Stimulated activated CD4-positive, alpha-beta T cell treated with anti-CD3 and anti-CD28 coated beads, Interleukin-4, amount 100 ng/mL, for 24 hours (primary cell): ENCODE results near the gene MAVS.
"Not testable (repeated sequence)": the region's sequence is repeated elsewhere in the genome, so short reads cannot be mapped to it uniquely, and the experiment has no call there.

Experiments
- DNase-seq: peaks from one replicate; pipeline ENCODE4 v3.0.0-alpha.2; 2020

MAVS gene

GRCh38 chr20:3889489-3890397, 43.1 kb downstream of the MAVS start:
- peak; percentile 46 for DNase-seq

DNA sequence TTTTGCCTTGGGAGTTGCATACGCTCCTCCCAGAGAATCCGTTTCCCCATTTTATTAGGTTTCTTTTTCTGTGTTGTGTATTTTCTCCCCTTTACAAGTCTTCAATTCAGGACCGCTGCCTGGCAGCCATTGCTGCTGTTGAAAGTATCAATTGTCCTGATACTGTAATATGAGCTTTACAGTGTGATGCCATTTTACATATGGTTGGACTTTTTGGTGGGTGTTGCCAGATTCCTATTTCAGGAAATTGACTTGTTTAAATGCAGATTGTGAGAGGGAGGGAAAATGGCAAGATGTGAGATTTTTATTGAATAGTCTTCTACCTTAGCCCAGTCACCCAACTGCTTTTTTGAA, 43.7 kb downstream of the MAVS start:
- DNase-seq, result no peak

DNA sequence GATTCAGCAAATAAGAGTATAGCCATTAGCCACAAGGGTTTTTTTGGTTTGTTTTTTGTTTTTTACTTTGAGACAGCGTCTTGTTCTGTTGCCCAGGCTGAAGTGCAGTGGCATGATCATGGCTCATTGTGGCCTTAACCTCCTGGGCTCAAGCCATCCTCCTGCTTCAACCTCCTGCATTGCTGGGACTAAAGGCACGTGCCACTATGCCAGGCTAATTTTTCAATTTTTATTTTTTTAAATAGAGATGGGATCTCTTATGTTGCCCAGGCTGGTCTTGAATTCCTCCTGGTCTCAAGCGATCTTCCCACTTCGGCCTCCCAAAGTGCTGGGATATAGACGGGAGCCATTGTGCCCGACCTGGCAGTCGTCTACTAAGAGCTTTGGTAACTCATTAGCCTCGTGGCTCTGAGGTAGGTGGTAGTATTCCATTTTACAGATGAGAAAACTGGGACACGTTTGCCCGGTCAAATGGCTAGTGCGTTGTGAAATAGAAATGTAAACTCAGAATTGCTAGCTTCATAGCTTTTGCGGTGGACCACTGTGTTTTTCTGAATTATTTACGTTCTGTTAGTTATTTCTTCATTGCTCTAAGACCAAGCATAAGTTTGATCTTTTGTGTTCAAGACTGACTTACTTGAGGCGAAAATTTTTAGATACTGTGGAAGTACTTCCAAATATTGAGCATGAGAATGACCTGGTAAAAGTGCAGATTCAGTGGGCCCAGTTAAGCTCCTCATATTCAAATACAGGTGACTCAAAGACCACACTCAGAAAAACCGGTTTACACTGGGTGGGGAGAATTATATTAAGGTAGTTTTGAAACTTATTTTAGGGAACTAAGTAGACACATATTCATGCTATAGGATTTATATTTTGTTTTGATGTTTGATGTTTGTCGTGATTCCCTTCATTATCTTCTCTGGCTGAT, 44.6 kb downstream of the MAVS start:
- DNase-seq, result no peak

DNA sequence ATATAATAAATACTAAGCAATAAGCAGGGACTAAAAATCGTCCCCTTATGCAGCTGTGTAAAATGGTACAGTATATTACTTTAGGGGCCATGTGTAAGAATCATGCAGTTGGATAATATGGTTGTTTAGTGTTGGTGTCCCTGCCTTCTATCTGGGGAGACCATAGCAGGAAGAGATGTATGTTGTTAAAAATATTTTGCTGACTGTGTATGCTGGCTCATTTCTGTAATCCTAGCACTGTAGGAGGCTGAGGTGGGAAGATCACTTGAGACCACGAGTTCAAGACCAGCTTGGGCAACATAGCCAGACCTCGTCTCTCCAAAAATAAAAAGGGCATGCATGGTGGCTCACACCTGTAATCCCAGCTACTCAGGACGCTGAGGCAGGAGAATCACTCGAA, 48.2 kb downstream of the MAVS start:
- DNase-seq, result no peak

- no peak for DNase-seq
These were observed 49.7 kb downstream of the MAVS start for GRCh38 chr20:3896302-3896701.

DNA sequence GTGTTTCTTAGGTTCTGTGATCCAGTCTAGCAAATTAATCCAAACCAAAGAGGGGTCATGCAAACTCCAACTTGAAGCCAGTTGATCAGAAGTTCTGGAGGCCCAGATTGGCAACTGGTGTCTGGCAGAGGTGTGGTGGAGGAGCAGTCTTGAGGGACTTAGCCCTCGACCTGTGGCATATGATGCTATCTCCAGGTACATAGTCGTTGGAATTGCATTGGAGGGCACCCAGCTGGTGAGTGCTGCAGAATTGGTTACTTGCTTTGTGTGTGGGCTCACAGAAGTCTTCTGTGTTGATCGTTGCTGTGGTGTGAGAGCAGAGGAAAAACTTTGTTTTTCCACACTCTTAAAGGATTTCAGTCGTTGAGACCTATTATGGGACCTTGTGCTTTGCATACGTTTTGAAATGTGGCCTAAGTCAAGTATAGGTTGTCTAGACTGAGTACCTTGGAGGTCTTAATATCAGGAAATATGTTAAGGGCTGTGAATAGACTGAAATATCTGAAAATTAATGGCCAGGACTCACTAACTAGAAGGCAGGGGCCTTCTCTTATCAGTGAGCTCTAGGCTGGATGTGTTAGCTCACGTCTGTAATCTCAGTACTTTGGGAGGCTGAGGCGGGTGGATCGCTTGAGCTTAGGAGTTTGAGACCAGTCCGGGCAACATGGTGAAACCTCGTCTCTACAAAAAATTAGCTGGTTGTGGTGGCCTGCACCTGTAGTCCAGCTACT, 50.4 kb downstream of the MAVS start:
- no peak for DNase-seq

GRCh38 chr20:3898181-3898580, 51.5 kb downstream of the MAVS start:
- DNase-seq, result not testable (repeated sequence)

DNA sequence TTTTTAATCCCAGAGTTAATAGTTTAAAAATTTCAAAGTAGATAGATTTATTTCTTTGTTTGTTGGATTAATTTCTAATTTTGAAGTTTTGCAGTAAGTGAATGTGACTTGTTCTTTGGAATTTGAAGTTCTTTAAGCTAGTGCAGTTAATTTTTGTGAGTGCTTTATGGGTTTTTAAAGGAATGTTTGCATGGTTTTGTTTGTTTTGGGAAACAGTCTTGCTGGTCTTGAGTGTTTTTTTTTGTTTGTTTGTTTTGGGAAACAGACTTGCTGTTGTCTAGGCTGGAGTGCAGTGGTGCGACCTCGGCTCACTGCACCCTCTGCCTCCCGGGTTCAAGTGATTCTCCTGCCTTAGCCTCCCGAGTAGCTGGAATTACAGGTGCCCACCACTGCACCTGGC, 52.0 kb downstream of the MAVS start:
- no peak for DNase-seq

DNA sequence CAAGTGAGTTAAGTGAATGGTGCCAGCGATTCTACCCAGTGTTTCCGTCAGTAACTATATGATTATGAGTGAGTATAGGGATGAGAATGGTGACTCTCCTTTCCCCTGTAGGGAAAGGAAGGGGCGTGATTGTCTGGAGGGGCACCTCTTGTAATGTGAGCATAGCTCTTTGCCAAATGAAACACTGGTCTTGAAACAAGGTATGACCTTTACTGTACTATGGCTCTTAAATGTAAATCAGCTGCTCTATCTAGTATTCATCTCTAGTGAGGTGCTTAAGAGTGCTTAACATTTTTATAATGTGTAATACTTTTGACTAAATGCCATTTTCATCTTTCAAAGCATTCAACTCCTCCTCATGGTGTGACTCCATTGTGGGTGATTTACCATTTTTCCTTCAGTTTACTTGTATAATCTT, 53.6 kb downstream of the MAVS start:
- DNase-seq, result no peak

DNA sequence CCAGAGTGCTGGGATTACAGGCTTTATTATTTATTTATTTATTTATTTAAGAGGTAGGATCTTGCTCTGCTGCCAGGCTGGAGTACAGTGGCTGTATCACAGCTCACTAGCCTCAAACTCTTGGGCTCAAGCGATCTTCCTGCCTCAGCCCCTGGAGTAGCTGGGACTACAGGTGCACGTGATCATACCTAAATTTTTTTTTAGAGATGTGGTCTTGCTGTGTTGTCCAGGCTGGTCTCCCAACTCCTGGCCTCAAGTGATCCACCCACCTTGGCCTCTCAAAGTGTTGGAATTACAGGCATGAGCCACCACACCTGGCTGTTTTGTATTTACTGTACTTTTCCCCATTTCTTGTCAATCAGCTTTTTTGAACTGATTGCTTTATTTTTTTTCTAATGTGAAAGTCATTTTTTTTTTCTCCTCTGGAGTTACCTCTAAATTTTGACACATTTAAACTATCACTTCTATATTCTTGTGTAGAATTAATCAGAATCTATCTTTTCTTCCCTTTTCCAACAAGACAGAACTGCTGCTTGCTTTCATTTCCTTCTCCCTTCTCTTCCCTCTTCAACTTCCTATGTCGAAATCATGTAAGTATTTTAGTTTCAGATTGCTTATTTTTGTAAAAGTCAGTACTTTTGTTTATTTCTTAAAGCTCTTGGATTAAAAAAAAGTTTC, 54.5 kb downstream of the MAVS start:
- no peak for DNase-seq

GRCh38 chr20:3901706-3902440, 55.2 kb downstream of the MAVS start:
- DNase-seq, result no peak

- no peak for DNase-seq
These were observed 55.8 kb downstream of the MAVS start for GRCh38 chr20:3902446-3902845.

DNA sequence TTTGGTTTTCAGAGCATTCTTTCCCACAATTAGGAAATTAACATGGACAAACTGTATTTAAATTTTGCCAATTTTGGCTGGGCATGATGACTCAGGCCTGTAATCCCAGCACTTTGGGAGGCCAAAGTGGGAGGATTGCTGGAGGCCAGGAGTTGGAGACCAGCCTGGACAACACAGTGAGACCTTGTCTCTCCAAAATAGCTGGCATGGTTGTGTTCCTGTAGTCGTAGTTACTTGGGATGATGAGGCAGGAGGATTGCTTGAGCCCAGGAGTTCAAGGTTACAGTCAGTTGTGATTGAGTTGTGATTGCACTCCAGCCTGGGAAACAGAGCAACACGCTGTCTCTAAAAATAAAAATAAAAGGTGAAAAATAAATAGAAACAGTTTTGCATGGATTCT, 57.6 kb downstream of the MAVS start:
- DNase-seq, result no peak

GRCh38 chr20:3904857-3905256, 58.2 kb downstream of the MAVS start:
- DNase-seq, result no peak

DNA sequence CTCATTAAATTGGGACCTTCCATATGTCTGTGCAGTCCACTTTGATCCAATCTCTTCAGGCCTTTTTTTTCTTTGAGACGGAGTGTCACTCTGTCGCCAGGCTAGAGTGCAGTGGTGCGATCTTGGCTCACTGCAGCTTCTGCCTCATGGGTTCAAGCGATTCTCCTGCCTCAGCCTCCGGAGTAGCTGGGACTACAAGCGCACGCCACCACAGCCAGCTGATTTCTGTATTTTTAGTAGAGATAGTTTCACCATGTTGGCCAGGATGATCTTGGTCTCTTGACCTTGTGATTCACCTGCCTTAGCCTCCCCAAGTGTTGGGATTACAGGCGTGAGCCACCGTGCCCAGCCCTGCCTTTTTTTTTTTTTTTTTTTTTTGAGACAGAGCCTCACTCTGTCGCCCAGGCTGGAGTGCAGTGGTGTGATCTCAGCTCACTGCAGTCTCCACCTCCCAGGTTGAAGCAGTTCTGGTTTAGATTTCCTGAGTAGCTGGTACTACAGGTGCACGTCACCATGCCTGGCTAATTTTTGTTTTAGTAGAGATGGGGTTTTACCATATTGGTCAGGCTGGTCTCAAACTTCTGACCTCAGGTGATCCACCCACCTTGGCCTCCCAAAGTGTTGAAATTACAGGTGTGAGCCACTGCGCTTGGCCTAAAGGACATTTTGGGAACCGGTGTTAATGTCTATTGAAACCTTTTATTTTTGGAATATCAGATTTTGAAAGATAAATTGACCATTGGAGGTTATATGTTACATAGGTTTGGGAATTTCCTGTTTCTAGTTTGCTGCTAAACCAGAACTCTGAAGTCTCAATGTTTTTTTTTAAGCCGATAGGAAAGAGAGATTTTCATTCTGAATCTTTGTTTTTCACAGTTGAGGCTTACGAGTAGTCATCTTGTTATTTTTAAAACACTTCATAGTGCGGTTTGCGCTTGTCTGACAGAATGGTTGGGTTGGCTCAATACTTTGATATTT, 60.4 kb downstream of the MAVS start:
- peak; percentile 53 for DNase-seq

- no peak for DNase-seq
These were observed 62.0 kb downstream of the MAVS start for GRCh38 chr20:3908667-3909066.

DNA sequence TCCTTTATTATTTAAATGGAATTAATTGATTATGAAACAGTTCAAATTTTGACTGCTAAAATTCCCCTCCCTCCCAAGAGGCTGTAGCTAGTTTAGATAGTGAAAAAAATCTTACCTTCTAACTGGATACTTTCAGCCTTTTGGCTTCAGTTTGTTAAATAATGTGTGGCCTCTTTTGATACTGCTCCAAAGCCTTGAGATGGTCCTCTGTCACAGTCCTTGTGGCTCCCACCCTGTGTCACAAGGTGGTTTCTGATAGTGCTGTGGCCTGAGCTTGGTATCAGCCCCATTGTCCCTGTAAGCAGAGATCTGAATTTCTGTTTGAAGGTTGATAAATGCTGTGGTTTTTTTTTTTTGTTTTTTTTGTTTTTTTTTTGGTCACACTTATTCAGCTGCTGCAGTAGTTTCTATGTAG, 63.3 kb downstream of the MAVS start:
- no peak for DNase-seq

- DNase-seq, result no peak
These were observed 64.2 kb downstream of the MAVS start for GRCh38 chr20:3910853-3911252.

DNA sequence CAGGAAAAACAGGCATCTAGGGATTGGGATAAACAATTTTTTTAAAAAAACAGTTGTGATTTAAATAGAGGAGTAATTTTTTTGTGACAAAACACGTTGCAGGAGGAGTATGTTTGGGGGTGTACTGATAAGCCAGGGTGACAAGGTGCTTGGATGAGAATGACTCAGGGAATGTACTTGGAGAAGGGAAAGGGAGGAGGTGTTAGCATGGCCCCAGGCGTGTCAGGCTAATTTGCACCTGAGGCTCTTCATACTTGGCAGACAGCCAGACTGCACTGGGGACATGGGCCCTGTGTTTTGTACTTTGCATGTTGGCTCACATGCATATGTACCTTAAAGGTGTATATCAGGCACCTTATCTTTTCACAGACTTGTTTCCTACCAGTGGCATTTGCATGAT, 65.3 kb downstream of the MAVS start:
- no peak for DNase-seq

DNA sequence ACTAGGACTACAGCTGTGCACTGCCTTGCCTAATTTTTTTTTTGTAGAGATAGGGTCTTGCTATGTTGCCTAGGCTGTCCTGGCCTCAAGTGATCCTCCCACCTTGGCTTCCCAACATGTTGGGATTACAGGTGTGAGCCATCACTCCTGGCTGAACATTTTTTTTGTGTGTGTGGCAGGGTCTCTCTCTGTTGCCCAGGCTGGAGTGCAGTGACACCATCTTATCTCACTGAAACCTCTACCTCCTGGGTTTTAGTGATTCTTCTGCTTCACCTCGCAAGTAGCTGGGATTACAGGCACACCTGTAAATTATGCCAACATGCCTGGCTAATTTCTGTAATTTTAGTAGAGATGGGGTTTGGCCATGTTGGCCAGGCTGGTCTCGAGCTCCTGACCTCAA, 67.8 kb downstream of the MAVS start:
- no peak for DNase-seq

- DNase-seq, result no peak
These were observed 69.1 kb downstream of the MAVS start for GRCh38 chr20:3915691-3916090.
